Caco-2 (cell line): ENCODE measurements around the gene ARL3. TPM values are rescaled to one million over a fixed set of nuclear protein-coding genes. Genes with fewer than 3 reads are reported as not detected.
A peak's percentile ranks its signal among the peaks of the same experiment; 100 is the strongest.

ENCODE experiments used
- BruUV-seq: library from RNA; stranded (reverse); fragments of 400-500 nt; replicated peaks from 2 replicates; lab custom pipeline; 2021; lab: Mats Ljungman, UMichigan
- CTCF ChIA-PET: fragments of 300-600 bp; sonication (Branson Sonifier 250); formaldehyde crosslinking; loops from one replicate; lab custom pipeline; 2022; ENCODE audit warnings: antibody characterized with exemption; lab: Charles Lee
- POLR2A ChIA-PET: fragments of 300-600 bp; sonication (Branson Sonifier 250); formaldehyde crosslinking; loops from one replicate; lab custom pipeline; 2022; ENCODE audit warnings: antibody characterized with exemption; lab: Charles Lee
- DNase-seq, 2 experiments: peaks; one replicate each; pipeline versions ENCODE4 v3.0.0 to v3.0.0-alpha.2; 2020 to 2022
- H3K27me3 ChIP-seq: replicated peaks from 2 replicates; pipeline ENCODE4 v1.6.0; 2011; ENCODE audit warnings: low read length; ENCODE audit not compliant: control insufficient read depth, insufficient read depth
- H3K36me3 ChIP-seq: 2 replicates; pipeline ENCODE4 v1.5.1; 2011; ENCODE audit warnings: low read length; ENCODE audit not compliant: control insufficient read depth, insufficient read depth
- H3K4me1 ChIP-seq: fragments of 250-450 bp; sonication (Bioruptor Pico); 2 replicates; pipeline ENCODE4 v1.5.1; 2020; ENCODE audit warnings: mild to moderate bottlenecking
- H3K4me3 ChIP-seq: 2 replicates; pipeline ENCODE4 v1.5.1; 2011; ENCODE audit warnings: low read depth, mild to moderate bottlenecking, control low read depth, low read length
- H3K9me3 ChIP-seq: fragments of 250-450 bp; sonication (Bioruptor Pico); 2 replicates; pipeline ENCODE4 v1.5.1; 2020; ENCODE audit warnings: mild to moderate bottlenecking, moderate library complexity
- H3K27ac Mint-ChIP-seq: one replicate; pipeline ENCODE4 v1.8.0; 2022; ENCODE audit warnings: mixed read lengths; ENCODE audit not compliant: unreplicated experiment
- H3K27me3 Mint-ChIP-seq: one replicate; pipeline ENCODE4 v1.8.0; 2022; ENCODE audit warnings: mixed read lengths; ENCODE audit not compliant: insufficient read depth, unreplicated experiment
- H3K36me3 Mint-ChIP-seq: one replicate; pipeline ENCODE4 v1.8.0; 2022; ENCODE audit warnings: mild to moderate bottlenecking, mixed read lengths; ENCODE audit not compliant: insufficient read depth, unreplicated experiment
- H3K4me1 Mint-ChIP-seq: one replicate; pipeline ENCODE4 v1.8.0; 2022; ENCODE audit warnings: low read depth, mixed read lengths; ENCODE audit not compliant: unreplicated experiment
- H3K4me3 Mint-ChIP-seq: one replicate; pipeline ENCODE4 v1.8.0; 2022; ENCODE audit warnings: mild to moderate bottlenecking, moderate library complexity, mixed read lengths; ENCODE audit not compliant: unreplicated experiment
- H3K9me3 Mint-ChIP-seq: one replicate; pipeline ENCODE4 v1.8.0; 2022; ENCODE audit warnings: mixed read lengths; ENCODE audit not compliant: unreplicated experiment
- CTCF ChIP-seq, 2 experiments: fragments of 200-600 bp in 1 of 2; IDR thresholded peaks; 1 replicate in 1 of 2; 2 replicates in 1 of 2; pipeline versions ENCODE4 v1.5.1 to v1.8.0; 2011 to 2022; ENCODE audit warnings: antibody characterized with exemption in 1 of 2, control low read depth in 1 of 2, inconsistent platforms in 1 of 2, low read depth in 1 of 2, low read length in 1 of 2, mild to moderate bottlenecking in 1 of 2, moderate library complexity in 1 of 2; ENCODE audit not compliant: insufficient read depth in 1 of 2, severe bottlenecking in 1 of 2, unreplicated experiment in 1 of 2
- intact Hi-C: fragments of 100-400 bp; cut with micrococcal nuclease; formaldehyde crosslinking; loops from one replicate; pipeline ENCODE4 v1.10.0; 2022; ENCODE audit not compliant: unreplicated experiment
- total RNA-seq: library from RNA; stranded (reverse); gene quantifications from 2 replicates; pipeline ENCODE4 v1.2.3, GENCODE V29; 2022

The ARL3 gene
- total RNA-seq, 1 experiment from 2014 or later = 7.8 TPM

GRCh38 chr10:102645741-102646609, 68.2 kb downstream of the ARL3 start:
- peak in 1 of 2 experiments; percentile 49 for DNase-seq
- Histone ChIP-seq H3K4me1 (peaks cover 11% of the 10 kb centered on the region), H3K9me3 (no peaks in the 10 kb centered on the region), H3K4me3 (peak overlapping the region; percentile 74), H3K36me3 (no peaks in the 10 kb centered on the region), H3K27me3 (no peaks in the 10 kb centered on the region)
- H3K9me3 Mint-ChIP-seq = no peaks in the 10 kb centered on the region
- H3K36me3 Mint-ChIP-seq = peaks cover 23% of the 10 kb centered on the region
- peak overlapping the region; percentile 84 for H3K27ac Mint-ChIP-seq
- CTCF ChIA-PET = interaction anchor here (0.6 to 2.2 kb wide), 3 partner anchors 17 to 31 kb away, joined by 7 to 8 read pairs (median 7); no protein-coding TSS in a partner anchor
- BruUV-seq = no TSS peak
- H3K4me3 Mint-ChIP-seq = peak overlapping the region; percentile 92
- TF ChIP-seq CTCF (IDR thresholded peaks at IDR 0.05; ENCODE audit: insufficient read depth in 1 of 2, low read depth in 1 of 2, low read length in 1 of 2, severe bottlenecking in 1 of 2, unreplicated experiment in 1 of 2) = no peak
- intact Hi-C loops = loop anchor here (2.0 kb wide), 1 partner anchor 33 kb away; no protein-coding TSS in a partner anchor
- POLR2A ChIA-PET = interaction anchor here (0.6 kb wide), 1 partner anchor 307 kb away, joined by 3 read pairs; no protein-coding TSS in a partner anchor
- H3K4me1 Mint-ChIP-seq = peaks cover 18% of the 10 kb centered on the region
- no peaks in the 10 kb centered on the region for H3K27me3 Mint-ChIP-seq

- ChIA-PET CTCF (interaction anchor here (0.6 to 2.2 kb wide), 8 partner anchors 16 to 1554 kb away, joined by 3 to 11 read pairs (median 6); partner anchors contain the start of gene SUFU), POLR2A (no interaction called here)
- no peaks in the 10 kb centered on the region for H3K27me3 Mint-ChIP-seq
- H3K9me3 Mint-ChIP-seq = no peaks in the 10 kb centered on the region
- BruUV-seq = no TSS peak
- peak; percentile 61 to 66 for DNase-seq
- no peak for TF ChIP-seq CTCF (IDR thresholded peaks at IDR 0.05; ENCODE audit: insufficient read depth in 1 of 2, low read depth in 1 of 2, low read length in 1 of 2, severe bottlenecking in 1 of 2, unreplicated experiment in 1 of 2)
- Histone ChIP-seq H3K4me1 (peaks cover 11% of the 10 kb centered on the region), H3K9me3 (no peaks in the 10 kb centered on the region), H3K36me3 (no peaks in the 10 kb centered on the region), H3K4me3 (peak overlapping the region; percentile 74), H3K27me3 (no peaks in the 10 kb centered on the region)
- peaks cover 18% of the 10 kb centered on the region for H3K4me1 Mint-ChIP-seq
- H3K27ac Mint-ChIP-seq = peak overlapping the region; percentile 84
- intact Hi-C loops = loop anchor here (2.0 kb wide), 1 partner anchor 33 kb away; no protein-coding TSS in a partner anchor
- peak overlapping the region; percentile 92 for H3K4me3 Mint-ChIP-seq
- peaks cover 23% of the 10 kb centered on the region for H3K36me3 Mint-ChIP-seq
These were observed 68.8 kb downstream of the ARL3 start for GRCh38 chr10:102645388-102645740.

- Histone ChIP-seq H3K4me1 (peaks cover 11% of the 10 kb centered on the region), H3K27me3 (no peaks in the 10 kb centered on the region), H3K36me3 (no peaks in the 10 kb centered on the region), H3K4me3 (peak overlapping the region; percentile 74), H3K9me3 (no peaks in the 10 kb centered on the region)
- no TSS peak for BruUV-seq
- Mint-ChIP-seq H3K27ac (peak overlapping the region; percentile 84), H3K4me1 (peaks cover 18% of the 10 kb centered on the region), H3K4me3 (peak overlapping the region; percentile 92), H3K36me3 (peaks cover 23% of the 10 kb centered on the region), H3K27me3 (no peaks in the 10 kb centered on the region), H3K9me3 (no peaks in the 10 kb centered on the region)
- intact Hi-C loops = loop anchor here (2.0 kb wide), 1 partner anchor 34 kb away; no protein-coding TSS in a partner anchor
- ChIA-PET POLR2A (interaction anchor here (0.5 to 0.8 kb wide), 2 partner anchors 16 to 69 kb away, joined by 3 to 9 read pairs; partner anchors contain the start of gene ARL3), CTCF (interaction anchor here (0.6 to 2.2 kb wide), 11 partner anchors 15 to 1553 kb away, joined by 3 to 11 read pairs (median 4); partner anchors contain the start of genes ACTR1A and SUFU)
- peak; percentile 59 to 80 for TF ChIP-seq CTCF (IDR thresholded peaks at IDR 0.05; ENCODE audit: insufficient read depth in 1 of 2, low read depth in 1 of 2, low read length in 1 of 2, severe bottlenecking in 1 of 2, unreplicated experiment in 1 of 2)
- DNase-seq = peak; percentile 83 to 92
These were observed 69.4 kb downstream of the ARL3 start for GRCh38 chr10:102644646-102645387.
